HG02981 (cell line): ENCODE measurements around the gene RABL2B.

Source experiments
- ATAC-seq: cut with Tn5 transposase; IDR thresholded peaks from one replicate; pipeline ENCODE4 v1.9.1; 2021; ENCODE audit warnings: mild to moderate bottlenecking, moderate library complexity; ENCODE audit not compliant: unreplicated experiment

The RABL2B gene

DNA sequence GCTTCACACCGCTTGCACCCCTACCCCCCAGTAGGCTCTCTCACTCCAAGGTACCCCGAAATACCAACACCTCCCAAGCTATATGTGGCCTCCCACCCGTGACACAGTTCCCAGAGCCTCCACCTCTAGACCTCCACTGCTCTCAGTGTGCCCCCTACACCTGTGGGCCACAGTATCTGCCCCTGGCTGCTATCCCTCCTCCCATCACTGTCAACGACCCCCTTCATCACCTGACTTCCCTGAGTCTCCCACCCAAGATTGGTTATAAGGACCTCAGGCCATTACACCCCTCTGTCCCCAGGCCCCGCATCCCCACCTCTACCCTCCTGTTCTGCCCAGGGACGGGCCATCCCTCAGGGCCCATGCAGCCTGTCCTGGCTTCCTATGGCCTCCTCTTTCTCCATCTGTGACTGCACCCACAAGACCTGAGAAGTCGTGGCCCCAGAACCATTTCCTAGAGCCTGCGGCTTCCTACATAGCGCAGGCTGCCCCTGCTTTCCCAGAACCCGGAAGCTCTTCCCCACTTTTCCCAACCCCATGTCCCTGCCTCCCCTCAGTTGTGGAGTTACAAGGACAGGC is 44.7 kb downstream of the RABL2B start:
- ATAC-seq: no peak

DNA sequence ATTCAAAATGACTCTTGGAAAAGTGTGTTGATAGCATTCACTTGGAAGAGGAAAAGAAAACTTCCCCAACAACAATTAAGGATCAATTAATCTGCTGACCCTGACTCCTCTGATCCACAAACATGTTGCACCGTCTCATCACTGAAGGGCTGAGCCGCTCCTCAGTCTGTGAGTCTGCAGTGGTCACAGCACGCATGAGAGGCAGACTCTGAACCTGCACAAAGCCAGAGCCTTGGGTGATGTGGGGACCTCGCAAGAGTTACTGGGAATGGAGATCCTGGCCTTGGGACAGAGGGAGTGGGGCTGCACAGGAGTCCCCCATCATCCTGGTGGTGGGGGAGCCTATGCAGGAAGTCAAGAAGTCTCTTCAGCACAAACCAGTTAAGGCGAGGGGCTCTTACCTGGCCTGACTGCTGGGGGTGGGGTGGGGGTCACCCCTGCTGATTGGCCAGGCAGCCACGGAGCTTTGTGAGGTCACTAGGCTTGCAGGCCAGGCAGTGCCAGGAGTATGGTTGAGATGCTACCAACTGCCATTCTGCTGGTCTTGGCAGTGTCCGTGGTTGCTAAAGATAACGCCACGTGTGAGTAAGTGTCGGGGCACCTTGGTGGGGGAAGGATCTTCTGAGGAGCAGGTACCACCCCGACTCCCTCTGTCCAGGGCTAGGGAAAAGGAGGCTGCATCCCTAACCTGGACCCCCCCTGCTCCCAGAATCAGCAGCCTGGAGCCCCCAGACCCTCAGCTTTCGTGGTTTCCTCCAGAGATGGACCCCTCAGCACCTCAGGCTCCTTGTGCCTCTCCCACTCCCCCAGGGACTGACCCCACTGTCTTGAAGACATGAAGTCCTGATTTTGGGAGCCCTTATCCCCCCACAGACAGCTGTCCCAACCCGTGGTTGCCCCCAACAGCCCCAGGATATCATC is 45.4 kb downstream of the RABL2B start, which contains the start of gene ACR:
Gene ACR (plus strand): TSS at position 477 of the 921 bp plus-strand sequence. CDS start 32 bp downstream, at position 509.
- ATAC-seq: no peak

DNA sequence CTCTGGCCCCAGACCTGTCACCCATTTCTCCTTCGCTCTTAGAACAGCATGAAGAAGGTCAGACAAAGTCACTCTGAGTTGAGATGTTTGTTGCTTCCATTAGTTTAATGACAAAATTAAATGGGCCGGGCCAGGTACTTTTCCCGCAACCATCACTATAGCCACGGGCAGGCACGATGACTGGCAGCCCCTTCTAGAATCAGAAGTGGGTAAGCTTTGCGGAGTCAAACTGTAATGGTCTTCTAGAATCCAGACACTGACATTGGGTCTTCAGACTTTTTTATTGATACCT is 47.8 kb downstream of the RABL2B start:
- no peak for ATAC-seq

DNA sequence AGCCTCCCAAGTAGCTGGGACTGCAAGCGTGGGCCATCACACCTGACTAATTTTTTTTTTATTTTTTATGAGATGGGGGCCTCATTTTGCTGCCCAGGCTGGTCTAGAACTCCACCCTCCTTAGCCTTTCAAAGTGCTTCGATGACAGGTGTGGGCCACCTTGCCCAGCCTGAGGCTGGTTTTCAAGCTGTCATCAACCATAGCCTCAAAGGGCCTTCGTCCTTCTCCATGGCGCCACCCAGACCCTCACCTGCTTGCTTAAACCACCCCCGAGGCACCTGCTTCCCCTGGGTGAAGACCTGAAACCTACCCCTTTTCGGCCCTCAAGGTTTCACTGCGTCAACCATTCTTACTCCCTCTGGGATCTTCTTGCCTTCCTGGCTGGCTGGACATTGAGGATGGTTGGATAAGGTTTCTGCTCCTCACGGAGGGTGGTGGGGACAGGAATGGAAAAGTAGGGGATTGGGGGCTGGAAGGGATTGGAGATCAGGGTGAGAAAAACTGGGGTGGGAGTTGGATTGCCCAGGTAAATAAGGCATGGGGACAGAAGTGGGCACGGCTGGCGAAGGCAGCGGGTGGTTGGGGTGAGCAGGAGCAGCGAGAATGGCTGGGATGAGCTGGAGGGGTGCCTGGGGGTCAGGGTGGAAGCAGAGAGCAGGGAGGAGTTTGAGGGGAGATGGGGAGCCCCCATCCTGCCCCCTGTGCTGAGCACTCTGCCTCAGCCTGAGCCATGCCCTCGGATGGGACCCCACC is 48.3 kb downstream of the RABL2B start:
- ATAC-seq: no peak

DNA sequence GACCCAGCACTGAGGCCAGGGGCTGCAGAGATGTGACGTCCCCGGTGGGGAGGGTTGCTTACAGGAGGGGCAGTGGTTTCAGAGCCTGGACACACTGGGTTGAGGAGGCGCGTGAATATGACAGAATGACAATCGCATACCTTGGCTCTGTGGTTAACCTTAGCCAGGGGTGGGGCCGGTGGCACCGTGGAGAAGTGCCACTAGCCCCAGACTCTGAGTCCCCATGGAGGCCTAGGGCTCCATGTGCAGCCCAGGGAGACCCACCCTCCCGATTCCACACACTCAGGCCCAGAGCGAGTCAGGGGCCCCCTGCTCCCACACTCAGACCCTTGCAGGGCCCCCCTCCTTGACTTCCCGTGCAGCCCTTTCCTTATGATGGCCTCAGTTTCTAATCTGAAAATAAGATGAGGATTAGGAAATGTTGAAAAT is 49.1 kb downstream of the RABL2B start:
- no peak for ATAC-seq

DNA sequence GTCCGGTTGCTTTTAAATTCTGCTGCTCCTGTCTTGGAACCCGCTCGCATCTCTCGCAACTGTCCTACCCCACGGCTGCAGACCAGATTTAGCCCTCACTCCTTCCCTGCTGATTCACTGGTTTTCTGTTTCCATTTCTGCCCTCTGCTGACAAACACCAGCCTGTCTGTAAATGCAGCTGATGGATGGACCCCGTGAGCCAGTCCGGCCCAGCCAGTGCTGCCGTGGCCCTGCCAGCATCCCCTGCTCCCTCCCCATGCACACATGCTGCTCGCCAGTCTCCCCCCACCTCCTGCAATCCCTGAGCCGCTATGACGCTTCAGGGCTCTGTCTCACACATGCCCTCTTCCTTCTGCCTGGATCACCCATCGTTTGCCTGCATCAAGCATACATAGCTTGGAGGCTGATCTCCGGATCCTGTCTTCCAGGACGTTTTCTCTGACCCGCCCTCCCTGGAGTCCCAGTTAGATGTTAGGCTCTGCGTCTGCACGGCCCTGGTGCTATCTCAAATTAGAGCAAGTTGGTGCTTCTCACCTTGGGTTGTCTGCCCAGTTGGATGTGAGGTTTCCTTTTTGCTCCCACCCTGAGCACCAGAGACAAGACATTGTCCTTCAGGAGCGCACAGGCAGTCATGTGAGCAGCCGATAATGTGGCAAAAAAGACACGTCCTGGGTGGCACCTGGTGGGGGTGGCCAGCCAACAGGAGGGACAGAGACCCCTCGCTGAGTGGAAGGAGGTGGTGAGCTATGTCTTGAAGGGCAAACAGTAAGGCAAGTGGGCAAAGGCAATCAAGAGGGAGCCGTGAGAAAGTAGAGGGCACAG is 49.7 kb downstream of the RABL2B start:
- ATAC-seq: no peak

DNA sequence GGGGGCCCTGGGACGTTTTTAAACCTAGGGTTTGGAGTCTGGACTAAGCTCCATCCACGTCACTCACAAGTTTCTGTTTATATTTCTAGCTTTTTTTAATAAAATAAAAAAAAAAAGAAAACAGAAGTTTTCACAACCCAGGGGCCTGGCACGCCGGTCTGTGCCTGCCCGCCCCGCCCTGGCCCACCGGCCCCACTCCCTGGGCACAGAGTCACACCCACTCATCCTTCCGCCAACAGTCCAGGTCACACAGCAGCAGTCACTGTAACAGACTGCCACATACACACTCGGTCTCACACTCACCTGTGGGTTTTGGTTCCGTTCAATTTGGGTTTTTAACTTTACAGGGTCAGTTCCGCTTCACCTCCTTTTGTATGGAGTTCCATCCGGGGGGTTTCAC is 50.8 kb downstream of the RABL2B start:
- no peak for ATAC-seq

DNA sequence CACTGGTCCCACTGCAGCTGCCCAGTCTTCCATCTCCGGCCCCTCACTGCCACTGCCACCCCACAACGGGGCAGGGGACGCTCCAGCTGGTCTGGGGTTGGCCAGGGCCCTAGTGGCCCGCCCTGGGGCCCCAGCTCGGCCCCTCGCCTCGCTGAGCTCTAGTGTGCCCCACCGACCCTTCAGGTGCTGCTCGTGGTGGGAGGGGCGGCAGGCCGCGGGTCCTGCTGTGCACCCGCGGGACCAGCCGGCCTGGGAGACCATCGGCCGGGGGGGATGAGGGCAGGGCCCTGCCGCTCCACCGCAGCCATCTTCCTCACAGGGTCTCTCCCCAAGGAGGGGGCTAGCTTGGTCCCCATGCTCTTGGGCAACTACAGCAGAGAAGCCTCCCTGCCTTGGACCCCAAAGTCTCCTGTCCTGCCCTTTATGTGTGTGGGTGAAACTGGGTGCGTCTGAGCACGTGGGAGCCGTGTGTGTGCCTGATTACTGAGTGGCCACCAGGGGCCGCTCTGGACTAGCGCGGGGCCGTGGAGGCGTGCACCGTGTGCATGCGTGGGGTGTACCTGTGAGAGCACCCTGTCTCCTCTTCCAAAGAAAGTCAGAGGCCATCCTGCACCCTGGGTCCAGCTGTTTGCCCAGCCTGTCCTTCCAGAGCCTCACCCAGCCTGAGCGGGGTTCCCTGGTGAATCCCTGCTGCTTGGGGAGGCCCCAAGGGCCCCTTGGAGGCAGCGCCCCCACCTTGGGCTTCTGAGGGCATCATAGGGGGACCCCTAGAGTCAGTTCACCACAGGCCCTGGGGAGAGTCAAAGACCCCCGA is 51.4 kb downstream of the RABL2B start:
- no peak for ATAC-seq

DNA sequence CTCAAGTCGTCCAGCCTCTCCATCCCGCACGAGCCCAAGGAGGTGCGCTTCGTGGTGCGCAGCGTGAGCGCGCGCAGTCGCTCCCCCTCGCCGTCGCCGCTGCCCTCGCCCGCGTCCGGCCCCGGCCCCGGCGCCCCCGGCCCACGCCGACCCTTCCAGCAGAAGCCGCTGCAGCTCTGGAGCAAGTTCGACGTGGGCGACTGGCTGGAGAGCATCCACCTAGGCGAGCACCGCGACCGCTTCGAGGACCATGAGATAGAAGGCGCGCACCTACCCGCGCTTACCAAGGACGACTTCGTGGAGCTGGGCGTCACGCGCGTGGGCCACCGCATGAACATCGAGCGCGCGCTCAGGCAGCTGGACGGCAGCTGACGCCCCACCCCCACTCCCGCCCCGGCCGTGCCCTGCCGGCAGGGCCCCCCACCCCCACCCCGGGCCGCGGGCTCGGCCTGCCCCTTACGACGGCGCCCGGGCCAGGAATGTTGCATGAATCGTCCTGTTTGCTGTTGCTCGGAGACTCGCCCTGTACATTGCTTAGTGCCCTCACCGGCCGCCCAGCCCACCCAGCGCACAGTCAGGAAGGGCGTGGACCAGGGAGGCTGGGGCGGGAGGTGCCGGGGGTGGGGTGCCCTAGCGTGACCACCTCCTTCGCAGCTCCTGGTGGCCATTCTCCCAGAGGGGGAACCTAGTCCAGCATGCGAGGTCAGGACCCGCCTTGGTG is 52.3 kb downstream of the RABL2B start:
- ATAC-seq: no peak

DNA sequence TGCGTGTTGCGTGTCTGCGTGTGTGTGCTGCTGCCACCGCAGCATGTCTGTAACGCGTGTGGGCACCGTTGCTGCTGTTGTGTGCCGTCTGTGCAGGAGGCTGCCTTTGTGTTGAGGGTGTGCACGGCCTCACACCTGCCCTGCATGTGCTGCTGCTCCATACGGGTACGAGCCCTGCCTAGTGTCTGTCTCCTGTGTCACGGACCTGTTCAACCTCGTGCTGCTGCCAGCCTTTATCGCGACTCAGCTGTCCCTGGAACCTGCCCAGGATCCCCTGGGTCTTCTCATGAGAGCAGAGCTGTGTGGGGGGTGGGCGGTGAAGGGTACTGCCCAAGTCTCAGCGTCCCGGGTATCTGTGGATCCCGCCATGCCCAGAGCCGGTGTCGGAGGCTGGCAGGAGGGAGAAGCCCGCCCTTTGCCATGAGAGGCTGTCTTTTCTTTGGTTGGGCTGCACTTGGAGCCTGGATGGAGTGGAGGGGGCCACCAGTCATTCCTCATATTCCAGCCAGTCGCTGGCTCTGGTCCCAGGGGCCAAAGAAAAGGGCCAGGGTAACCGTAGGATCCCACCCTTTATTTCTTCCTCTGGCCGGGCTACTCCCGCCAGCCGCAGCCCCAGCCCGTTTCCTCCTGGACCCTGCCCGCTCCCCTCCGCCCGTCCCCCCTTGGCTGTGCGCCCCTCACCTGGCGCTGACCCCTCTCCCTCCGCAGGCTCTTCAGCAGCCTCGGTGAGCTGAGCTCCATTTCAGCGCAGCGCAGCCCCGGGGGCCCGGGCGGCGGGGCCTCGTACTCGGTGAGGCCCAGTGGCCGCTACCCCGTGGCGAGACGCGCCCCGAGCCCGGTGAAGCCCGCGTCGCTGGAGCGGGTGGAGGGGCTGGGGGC is 53.2 kb downstream of the RABL2B start:
- ATAC-seq: no peak

DNA sequence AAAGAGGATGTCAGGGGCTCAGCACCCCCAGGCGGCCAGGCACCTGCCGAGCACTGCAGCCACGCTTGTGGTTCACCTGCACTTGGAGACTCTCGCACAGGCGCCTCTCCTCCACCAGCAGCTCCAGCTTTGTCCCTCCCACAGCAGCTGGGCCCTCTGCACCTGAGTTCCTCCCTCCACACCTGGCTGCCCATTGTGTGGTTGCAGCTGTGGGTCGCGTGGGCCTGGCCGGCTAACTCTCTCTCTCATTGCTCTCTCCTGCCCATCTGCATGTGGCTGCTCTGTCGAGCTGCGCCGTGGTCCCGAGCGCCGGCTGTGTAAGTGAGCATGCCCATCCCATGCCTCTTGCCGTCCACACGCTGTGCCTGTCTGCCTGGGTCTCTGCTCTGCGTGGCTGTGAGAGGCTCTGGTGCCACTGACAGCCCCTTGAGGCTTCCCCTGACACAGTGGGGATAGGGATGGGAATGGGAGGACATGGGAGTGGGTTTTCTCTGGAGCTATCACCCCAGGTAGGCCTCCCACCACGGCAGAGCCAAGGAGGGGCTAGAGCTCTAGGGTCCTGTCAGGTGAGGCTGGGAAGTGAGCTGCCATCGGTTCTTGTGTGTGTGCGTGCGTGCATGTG is 53.9 kb downstream of the RABL2B start:
- ATAC-seq: no peak

DNA sequence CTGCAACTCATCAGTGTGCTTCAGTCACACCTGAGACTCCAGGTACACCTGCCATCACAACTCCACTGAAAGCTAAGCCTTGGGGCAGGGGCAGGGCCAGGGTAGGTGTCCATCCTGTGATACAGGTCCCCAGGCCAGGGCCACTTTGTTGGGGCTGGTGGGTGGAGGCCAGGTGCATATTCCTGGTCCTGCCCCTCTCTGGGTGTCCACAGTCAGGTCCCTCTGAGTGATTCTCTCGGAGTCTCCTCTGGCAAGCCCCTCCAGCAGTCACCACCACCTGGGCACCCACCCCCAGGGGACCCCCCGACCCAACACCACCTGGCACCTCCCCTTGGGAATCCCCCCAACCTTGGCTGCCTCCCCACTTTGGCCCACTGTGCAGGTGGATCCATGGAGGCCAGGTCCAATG is 54.9 kb downstream of the RABL2B start:
- ATAC-seq: no peak

DNA sequence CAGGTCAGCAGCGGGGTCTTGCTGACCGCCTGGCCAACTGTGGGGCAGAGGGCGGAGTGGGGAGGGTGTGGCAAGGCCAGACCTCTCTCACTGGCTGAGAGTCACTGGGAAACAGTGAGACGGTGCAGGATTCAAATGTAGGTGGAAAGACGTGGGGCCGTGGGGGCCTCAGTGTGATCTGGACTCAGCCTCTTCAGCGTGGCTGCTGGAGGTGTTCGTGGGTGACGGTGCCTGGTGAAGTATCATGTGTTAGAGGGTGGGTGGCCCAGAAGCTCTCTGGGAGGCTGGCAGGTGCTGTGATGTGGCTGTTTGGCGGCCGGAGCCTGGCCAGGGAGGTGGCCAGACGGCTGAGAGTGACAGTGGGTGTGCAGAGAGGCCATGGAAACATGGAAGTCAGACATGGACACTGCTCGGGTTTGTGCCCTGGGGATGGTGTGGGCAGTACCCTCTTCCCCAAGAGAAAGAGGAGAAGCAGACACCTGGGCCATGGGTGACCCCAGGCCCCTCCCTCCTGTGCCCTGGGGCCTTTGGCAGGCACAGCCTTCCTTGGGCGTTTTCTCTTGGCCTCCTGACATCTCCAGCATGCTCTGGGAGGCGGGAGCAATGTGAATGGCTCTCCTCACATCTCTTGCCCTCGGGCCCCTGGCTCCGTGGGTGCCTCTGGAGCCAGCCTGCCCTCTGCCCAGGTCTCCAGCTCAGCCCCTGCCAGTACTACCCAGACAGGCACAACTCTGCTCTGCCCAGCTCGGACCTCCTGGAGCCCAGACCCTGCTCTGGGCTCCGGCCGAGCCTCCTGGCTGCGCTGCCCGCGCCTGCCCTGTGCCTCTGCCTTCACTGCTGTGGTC is 55.5 kb downstream of the RABL2B start:
- ATAC-seq: no peak

DNA sequence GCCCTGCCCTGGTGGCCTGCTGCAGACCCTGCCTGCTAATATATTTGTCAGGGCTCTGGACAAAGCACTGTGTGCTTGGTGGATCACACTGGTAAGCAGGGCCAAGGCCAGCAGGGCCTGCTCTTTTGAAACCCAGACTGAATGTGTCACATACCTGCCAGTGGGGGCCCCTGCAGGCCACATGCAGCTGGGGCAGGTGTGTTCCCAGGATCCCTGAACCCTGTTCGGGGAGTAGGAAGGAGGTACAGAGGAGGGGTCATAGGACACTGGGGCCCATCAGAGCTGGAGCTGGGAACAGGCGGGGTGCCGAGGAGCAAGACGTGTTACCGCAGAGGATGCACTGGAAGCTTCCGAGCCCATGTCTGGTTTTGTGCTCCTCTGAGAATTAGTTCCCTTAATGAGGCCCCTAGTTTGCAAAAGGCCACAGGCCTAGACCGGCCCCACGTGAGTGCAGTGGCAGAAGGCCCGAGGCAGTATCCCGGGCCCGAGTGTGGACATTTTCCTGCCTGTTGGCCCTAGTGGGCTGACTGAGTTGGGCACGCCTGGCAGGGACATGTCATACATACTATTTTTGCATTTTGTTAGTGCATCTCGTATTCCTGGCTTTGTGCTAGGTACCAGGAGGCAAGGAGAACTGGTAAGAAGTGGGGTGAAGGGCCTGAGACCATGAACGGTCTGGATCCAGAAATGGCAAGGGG is 56.6 kb downstream of the RABL2B start:
- ATAC-seq: no peak

DNA sequence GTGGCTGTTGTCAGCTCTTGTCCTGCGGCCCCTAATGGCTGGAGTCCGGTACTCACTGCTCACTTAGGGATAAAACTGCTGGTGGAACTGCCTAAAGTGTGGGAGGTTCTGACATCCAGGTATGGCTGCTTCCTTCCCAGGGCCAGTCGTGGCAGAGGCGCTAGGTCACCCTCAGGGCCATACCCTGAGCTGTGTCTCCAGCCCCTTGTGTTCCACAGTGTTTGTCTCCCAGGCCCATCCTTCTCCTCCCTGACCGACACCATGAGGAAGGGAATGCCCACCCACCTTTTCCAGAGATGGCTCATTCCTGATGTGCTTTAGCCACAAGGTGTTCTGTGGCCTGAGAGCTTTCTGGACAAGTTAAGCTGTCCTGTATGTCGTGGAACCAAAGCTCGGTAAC is 57.8 kb downstream of the RABL2B start:
- no peak for ATAC-seq

DNA sequence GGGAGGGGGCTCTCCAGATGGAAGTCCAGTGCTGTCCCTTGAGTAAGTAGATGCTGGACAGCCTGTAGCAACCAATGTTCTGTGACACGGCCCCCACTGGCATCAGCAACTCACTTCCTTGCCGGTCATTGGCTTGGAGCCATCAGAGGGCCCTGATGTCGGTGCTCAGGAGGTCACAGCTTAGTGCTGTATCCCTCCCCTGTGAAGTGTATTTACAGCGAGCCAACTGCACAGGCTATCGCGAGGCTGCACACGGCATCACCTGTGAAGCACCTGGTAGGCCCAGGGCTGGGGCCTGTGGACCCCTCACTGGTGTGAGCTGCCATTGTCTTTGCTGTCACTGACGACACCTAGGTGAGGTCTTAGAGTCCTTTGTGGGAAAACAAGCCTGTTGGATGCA is 58.8 kb downstream of the RABL2B start:
- no peak for ATAC-seq

DNA sequence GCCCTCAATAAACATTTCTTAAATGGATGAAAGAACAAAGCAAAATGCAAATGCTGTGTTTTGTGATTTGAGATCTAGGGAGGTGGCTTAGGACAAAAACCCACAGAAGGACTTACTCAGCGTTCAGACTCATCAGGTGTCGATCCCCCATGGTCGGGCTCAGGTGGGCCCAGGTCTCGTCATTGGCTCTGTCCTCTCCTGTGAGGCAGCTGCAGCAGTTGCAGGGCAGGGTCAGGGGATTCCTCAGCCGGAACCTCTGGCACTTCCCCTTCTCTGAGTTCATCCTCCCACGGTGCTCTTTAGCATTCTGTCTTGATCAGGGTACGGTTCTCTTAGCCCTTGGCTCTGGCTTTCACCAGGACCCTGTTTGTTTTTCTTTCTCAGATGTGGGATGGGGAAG is 59.4 kb downstream of the RABL2B start:
- no peak for ATAC-seq
